22Rv1 (cell line): ENCODE results near the gene RABGAP1.

Source experiments
- ZFX ChIP-seq: fragments of 450-650 bp; IDR thresholded peaks from 2 replicates; pipeline ENCODE4 v1.6.1; 2017; ENCODE audit warnings: antibody characterized with exemption, borderline replicate concordance
- TF ChIP-seq, protein P1 (sequence below): fragments of 450-650 bp; IDR thresholded peaks from 2 replicates; pipeline ENCODE4 v1.5.1; 2017; ENCODE audit warnings: mild to moderate bottlenecking

DNA sequence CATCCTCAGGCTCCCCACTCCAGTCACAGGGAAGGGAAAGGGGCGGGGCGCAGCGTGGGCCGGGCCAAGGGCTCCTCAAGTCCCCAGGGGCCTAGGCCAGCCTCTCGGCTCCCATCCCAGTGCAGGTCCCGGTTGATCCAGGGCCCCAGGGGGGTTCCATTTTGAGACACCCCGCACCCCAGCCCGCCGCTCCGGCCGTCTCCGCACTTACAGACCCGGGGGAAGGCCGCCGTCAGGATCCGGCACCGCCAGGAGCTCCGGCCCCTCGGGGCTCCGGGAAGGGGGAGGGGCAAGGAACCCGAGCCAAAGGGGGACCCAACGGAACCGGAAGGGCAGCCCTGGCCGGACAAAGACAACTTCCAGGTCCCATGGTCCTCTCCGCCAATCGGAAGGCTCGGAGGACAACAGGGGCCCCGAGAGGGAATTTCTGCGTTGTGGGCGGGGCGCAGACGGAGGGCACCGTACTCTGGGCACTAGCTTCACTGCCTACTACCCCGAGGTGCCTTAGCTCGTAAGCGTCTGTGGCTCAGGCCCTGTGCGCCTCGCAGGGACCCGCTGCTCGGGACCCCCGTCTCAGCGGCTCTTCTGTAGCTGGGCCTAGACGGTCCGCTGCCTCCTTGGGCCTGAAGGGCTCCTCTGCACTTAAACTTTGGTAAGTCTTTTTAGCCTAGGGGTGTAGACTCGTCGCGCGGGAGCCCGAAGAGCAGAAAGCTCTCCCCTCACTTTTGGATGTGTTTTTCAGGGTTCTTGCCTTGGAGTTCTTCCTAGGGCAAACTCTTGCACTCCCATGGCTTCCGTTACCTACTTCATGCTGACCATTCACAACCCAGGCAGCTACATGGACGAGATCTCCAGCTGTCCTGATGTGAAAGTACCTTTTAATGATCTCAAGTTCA lies 9.3 kb upstream of the RABGAP1 start, which contains the start of gene ZBTB26:
- TF ChIP-seq, protein P1, sequence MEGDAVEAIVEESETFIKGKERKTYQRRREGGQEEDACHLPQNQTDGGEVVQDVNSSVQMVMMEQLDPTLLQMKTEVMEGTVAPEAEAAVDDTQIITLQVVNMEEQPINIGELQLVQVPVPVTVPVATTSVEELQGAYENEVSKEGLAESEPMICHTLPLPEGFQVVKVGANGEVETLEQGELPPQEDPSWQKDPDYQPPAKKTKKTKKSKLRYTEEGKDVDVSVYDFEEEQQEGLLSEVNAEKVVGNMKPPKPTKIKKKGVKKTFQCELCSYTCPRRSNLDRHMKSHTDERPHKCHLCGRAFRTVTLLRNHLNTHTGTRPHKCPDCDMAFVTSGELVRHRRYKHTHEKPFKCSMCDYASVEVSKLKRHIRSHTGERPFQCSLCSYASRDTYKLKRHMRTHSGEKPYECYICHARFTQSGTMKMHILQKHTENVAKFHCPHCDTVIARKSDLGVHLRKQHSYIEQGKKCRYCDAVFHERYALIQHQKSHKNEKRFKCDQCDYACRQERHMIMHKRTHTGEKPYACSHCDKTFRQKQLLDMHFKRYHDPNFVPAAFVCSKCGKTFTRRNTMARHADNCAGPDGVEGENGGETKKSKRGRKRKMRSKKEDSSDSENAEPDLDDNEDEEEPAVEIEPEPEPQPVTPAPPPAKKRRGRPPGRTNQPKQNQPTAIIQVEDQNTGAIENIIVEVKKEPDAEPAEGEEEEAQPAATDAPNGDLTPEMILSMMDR, result no peak
- no peak for TF ChIP-seq ZFX
